GM23338 (cell line): ENCODE results near the gene OSBPL5.

Experiments
- CREB1 ChIP-seq: fragments of 250-450 bp; sonication (Bioruptor Pico); IDR thresholded peaks from 2 replicates; pipeline ENCODE4 v1.5.0; 2020; ENCODE audit warnings: low read depth, mild to moderate bottlenecking, moderate library complexity
- EZH2 ChIP-seq: fragments of 200-600 bp; sonication (generic); IDR thresholded peaks from one replicate; pipeline ENCODE4 v1.8.0; 2017; ENCODE audit warnings: antibody characterized with exemption, mild to moderate bottlenecking, low read depth; ENCODE audit not compliant: unreplicated experiment
- EZH2phosphoT487 ChIP-seq: fragments of 200-600 bp; sonication (generic); IDR thresholded peaks from one replicate; pipeline ENCODE4 v1.8.1; 2018; ENCODE audit warnings: antibody characterized with exemption; ENCODE audit not compliant: unreplicated experiment
- JUNB ChIP-seq: IDR thresholded peaks from one replicate; pipeline ENCODE4 v1.6.1; 2016; ENCODE audit warnings: antibody characterized with exemption; ENCODE audit not compliant: unreplicated experiment
- NANOG ChIP-seq: IDR thresholded peaks from 2 replicates; pipeline ENCODE4 v1.6.1; 2016; ENCODE audit warnings: antibody characterized with exemption, borderline replicate concordance
- POLR2AphosphoS5 ChIP-seq: IDR thresholded peaks from 2 replicates; pipeline ENCODE4 v1.6.1; 2016; ENCODE audit warnings: antibody characterized with exemption, low read depth
- REST ChIP-seq: IDR thresholded peaks from one replicate; pipeline ENCODE4 v1.6.1; 2018; ENCODE audit warnings: antibody characterized with exemption; ENCODE audit not compliant: unreplicated experiment
- ZNF331 ChIP-seq: fragments of 250-450 bp; sonication (Bioruptor Pico); IDR thresholded peaks from 2 replicates; pipeline ENCODE4 v1.5.0; 2020; ENCODE audit warnings: low read depth, mild to moderate bottlenecking, moderate library complexity
- TF ChIP-seq, protein P1 (sequence below), 2 experiments: fragments of 200-600 bp in 1 of 2; sonication (generic) in 1 of 2; conservative IDR thresholded peaks; 2 replicates each; pipeline versions ENCODE4 v1.5.1 to v1.6.1; 2016 to 2017; ENCODE audit warnings: antibody characterized with exemption in 2 of 2, low read depth in 2 of 2, mild to moderate bottlenecking in 2 of 2, moderate library complexity in 1 of 2
- TF ChIP-seq, protein P2 (sequence below): IDR thresholded peaks from 2 replicates; pipeline ENCODE4 v1.6.1; 2016; ENCODE audit warnings: antibody characterized with exemption

DNA sequence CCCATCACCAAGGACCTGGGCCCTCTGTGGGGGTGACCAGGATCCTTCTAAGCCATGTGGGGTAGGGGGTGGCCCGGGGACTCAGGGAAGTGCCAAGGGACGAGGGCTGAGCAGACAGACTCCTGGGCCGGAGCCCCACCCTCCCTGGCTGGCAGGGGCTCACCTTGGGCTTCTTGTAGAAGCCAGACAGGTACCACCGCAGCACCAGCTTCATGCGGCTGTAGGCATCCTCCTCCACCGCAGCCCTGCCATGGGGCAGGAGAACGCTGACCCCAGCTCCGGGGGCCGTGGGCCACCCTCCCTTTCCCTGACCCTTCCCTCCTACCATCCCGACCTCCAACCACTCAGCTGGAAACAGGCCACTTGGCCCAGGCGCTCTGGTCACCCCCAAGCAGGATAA, 62.0 kb downstream of the OSBPL5 start:
- TF ChIP-seq, protein P1, sequence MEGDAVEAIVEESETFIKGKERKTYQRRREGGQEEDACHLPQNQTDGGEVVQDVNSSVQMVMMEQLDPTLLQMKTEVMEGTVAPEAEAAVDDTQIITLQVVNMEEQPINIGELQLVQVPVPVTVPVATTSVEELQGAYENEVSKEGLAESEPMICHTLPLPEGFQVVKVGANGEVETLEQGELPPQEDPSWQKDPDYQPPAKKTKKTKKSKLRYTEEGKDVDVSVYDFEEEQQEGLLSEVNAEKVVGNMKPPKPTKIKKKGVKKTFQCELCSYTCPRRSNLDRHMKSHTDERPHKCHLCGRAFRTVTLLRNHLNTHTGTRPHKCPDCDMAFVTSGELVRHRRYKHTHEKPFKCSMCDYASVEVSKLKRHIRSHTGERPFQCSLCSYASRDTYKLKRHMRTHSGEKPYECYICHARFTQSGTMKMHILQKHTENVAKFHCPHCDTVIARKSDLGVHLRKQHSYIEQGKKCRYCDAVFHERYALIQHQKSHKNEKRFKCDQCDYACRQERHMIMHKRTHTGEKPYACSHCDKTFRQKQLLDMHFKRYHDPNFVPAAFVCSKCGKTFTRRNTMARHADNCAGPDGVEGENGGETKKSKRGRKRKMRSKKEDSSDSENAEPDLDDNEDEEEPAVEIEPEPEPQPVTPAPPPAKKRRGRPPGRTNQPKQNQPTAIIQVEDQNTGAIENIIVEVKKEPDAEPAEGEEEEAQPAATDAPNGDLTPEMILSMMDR (conservative IDR thresholded peaks at IDR 0.05; ENCODE audit: low read depth in 2 of 2): no peak
- TF ChIP-seq EZH2 (no peak), EZH2phosphoT487 (no peak), ZNF331 (no peak), POLR2AphosphoS5 (no peak), REST (no peak), CREB1 (no peak), NANOG (no peak), JUNB (no peak)
- TF ChIP-seq, protein P2, sequence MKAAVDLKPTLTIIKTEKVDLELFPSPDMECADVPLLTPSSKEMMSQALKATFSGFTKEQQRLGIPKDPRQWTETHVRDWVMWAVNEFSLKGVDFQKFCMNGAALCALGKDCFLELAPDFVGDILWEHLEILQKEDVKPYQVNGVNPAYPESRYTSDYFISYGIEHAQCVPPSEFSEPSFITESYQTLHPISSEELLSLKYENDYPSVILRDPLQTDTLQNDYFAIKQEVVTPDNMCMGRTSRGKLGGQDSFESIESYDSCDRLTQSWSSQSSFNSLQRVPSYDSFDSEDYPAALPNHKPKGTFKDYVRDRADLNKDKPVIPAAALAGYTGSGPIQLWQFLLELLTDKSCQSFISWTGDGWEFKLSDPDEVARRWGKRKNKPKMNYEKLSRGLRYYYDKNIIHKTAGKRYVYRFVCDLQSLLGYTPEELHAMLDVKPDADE: no peak
